H9 (cell line): ENCODE measurements around the gene COMP. TPM values are rescaled to one million over a fixed set of nuclear protein-coding genes. Genes with fewer than 3 reads are reported as not detected.

Experiments
- DNase-seq: peaks from one replicate; pipeline ENCODE4 v3.0.0-alpha.2; 2017
- H2AFZ ChIP-seq: one replicate; pipeline ENCODE4 v1.6.1; 2013; ENCODE audit warnings: mild to moderate bottlenecking, low read length, control low read depth, moderate library complexity
- H2AK5ac ChIP-seq: 2 replicates; pipeline ENCODE4 v1.6.1; 2013; ENCODE audit warnings: low read length, control low read depth, mixed read lengths; ENCODE audit not compliant: insufficient read length
- H2BK120ac ChIP-seq: one replicate; pipeline ENCODE4 v1.6.1; 2013; ENCODE audit warnings: low read depth, mild to moderate bottlenecking, low read length, control low read depth, inconsistent platforms; ENCODE audit not compliant: poor library complexity, severe bottlenecking
- H2BK12ac ChIP-seq: 2 replicates; pipeline ENCODE4 v1.6.1; 2013; ENCODE audit warnings: low read length, control low read depth, mixed read lengths, low read depth; ENCODE audit not compliant: insufficient read length
- H2BK15ac ChIP-seq: 2 replicates; pipeline ENCODE4 v1.6.1; 2013; ENCODE audit warnings: low read depth, low read length, control low read depth
- H2BK20ac ChIP-seq: one replicate; pipeline ENCODE4 v1.6.1; 2013; ENCODE audit warnings: low read depth, mild to moderate bottlenecking, low read length, control low read depth, inconsistent platforms; ENCODE audit not compliant: poor library complexity, severe bottlenecking
- H2BK5ac ChIP-seq: 2 replicates; pipeline ENCODE4 v1.6.1; 2013; ENCODE audit warnings: low read length, control low read depth, mixed read lengths; ENCODE audit not compliant: insufficient read length
- H3K14ac ChIP-seq: 2 replicates; pipeline ENCODE4 v1.6.1; 2013; ENCODE audit warnings: low read length, control low read depth; ENCODE audit not compliant: insufficient read depth
- H3K18ac ChIP-seq: 2 replicates; pipeline ENCODE4 v1.6.1; 2013; ENCODE audit warnings: low read depth, mild to moderate bottlenecking, mixed read lengths, low read length, control low read depth; ENCODE audit not compliant: insufficient read length
- H3K23ac ChIP-seq: 2 replicates; pipeline ENCODE4 v1.6.1; 2013; ENCODE audit warnings: low read length, control low read depth, mixed read lengths, low read depth; ENCODE audit not compliant: insufficient read length
- H3K23me2 ChIP-seq: 2 replicates; pipeline ENCODE4 v1.6.1; 2013; ENCODE audit warnings: low read depth, mild to moderate bottlenecking, mixed read lengths, low read length, control low read depth; ENCODE audit not compliant: insufficient read length, poor library complexity, severe bottlenecking
- H3K27ac ChIP-seq: 2 replicates; pipeline ENCODE4 v1.5.1; 2013; ENCODE audit warnings: low read length, control low read depth, mixed read lengths, low read depth; ENCODE audit not compliant: insufficient read length
- H3K27me3 ChIP-seq: 2 replicates; pipeline ENCODE4 v1.6.1; 2013; ENCODE audit warnings: low read length, control low read depth, inconsistent platforms; ENCODE audit not compliant: insufficient read depth
- H3K4ac ChIP-seq: 2 replicates; pipeline ENCODE4 v1.6.1; 2013; ENCODE audit warnings: low read depth, mild to moderate bottlenecking, control low read depth, inconsistent platforms, low read length, moderate library complexity
- H3K4me1 ChIP-seq: 2 replicates; pipeline ENCODE4 v1.6.1; 2013; ENCODE audit warnings: low read length, control low read depth, inconsistent platforms; ENCODE audit not compliant: insufficient read depth
- H3K4me2 ChIP-seq: 2 replicates; pipeline ENCODE4 v1.6.1; 2013; ENCODE audit warnings: low read length, control low read depth, mixed read lengths; ENCODE audit not compliant: insufficient read length, insufficient read depth
- H3K56ac ChIP-seq: 2 replicates; pipeline ENCODE4 v1.6.1; 2013; ENCODE audit warnings: low read depth, mild to moderate bottlenecking, mixed read lengths, low read length, control low read depth; ENCODE audit not compliant: insufficient read length
- H3K79me1 ChIP-seq: 2 replicates; pipeline ENCODE4 v1.6.1; 2013; ENCODE audit warnings: low read depth, mild to moderate bottlenecking, moderate library complexity, low read length, control low read depth, inconsistent platforms; ENCODE audit not compliant: insufficient read depth, poor library complexity, severe bottlenecking
- H3K79me2 ChIP-seq: 2 replicates; pipeline ENCODE4 v1.6.1; 2013; ENCODE audit warnings: low read length, control low read depth, inconsistent platforms; ENCODE audit not compliant: insufficient read depth
- H3K9ac ChIP-seq: 2 replicates; pipeline ENCODE4 v1.6.1; 2013; ENCODE audit warnings: low read length, control low read depth, mixed read lengths; ENCODE audit not compliant: insufficient read length; ENCODE audit errors: extremely low read depth
- H3K9me3 ChIP-seq: one replicate; pipeline ENCODE4 v1.6.1; 2013; ENCODE audit warnings: low read depth, low read length, inconsistent platforms; ENCODE audit not compliant: control insufficient read depth
- H3T11ph ChIP-seq: one replicate; pipeline ENCODE4 v1.6.1; 2013; ENCODE audit warnings: mild to moderate bottlenecking, low read length, control low read depth, inconsistent platforms
- H4K20me1 ChIP-seq: one replicate; pipeline ENCODE4 v1.6.1; 2013; ENCODE audit not compliant: control insufficient read depth, insufficient read length, insufficient read depth
- H4K5ac ChIP-seq: 2 replicates; pipeline ENCODE4 v1.6.1; 2013; ENCODE audit warnings: low read depth, mild to moderate bottlenecking, mixed read lengths, low read length, control low read depth; ENCODE audit not compliant: insufficient read length
- H4K8ac ChIP-seq: replicated peaks from 2 replicates; pipeline ENCODE4 v1.6.1; 2013; ENCODE audit warnings: low read length, control low read depth, mixed read lengths, low read depth; ENCODE audit not compliant: insufficient read length
- H4K91ac ChIP-seq: 2 replicates; pipeline ENCODE4 v1.6.1; 2013; ENCODE audit warnings: low read depth, mild to moderate bottlenecking, moderate library complexity, mixed read lengths, low read length, control low read depth; ENCODE audit not compliant: insufficient read length
- H3K27ac Mint-ChIP-seq, 3 experiments: 2 replicates in 2 of 3; 3 replicates in 1 of 3; pipeline ENCODE4 v1.8.0; 2020 to 2021; ENCODE audit warnings: mixed read lengths in 3 of 3, mild to moderate bottlenecking in 1 of 3, moderate library complexity in 1 of 3
- H3K27me3 Mint-ChIP-seq: 2 replicates; pipeline ENCODE4 v1.8.0; 2021; ENCODE audit warnings: low read depth, mild to moderate bottlenecking, moderate library complexity, mixed read lengths
- H3K36me3 Mint-ChIP-seq, 3 experiments: 2 replicates in 2 of 3; 3 replicates in 1 of 3; pipeline ENCODE4 v1.8.0; 2020 to 2021; ENCODE audit warnings: low read depth in 3 of 3, mixed read lengths in 3 of 3; ENCODE audit not compliant: insufficient read depth in 1 of 3
- H3K4me1 Mint-ChIP-seq, 2 experiments: 2 replicates each; pipeline ENCODE4 v1.8.0; 2020; ENCODE audit warnings: mixed read lengths in 2 of 2
- H3K4me3 Mint-ChIP-seq, 2 experiments: 2 replicates in 1 of 2; 3 replicates in 1 of 2; pipeline ENCODE4 v1.8.0; 2020 to 2021; ENCODE audit warnings: mild to moderate bottlenecking in 2 of 2, mixed read lengths in 2 of 2, moderate library complexity in 1 of 2
- H3K9me3 Mint-ChIP-seq, 2 experiments: 2 replicates in 1 of 2; 3 replicates in 1 of 2; pipeline ENCODE4 v1.8.0; 2020; ENCODE audit warnings: mild to moderate bottlenecking in 2 of 2, mixed read lengths in 2 of 2, moderate library complexity in 1 of 2
- WGBS: extraction: QIAGEN DNeasy Blood & Tissue Kit; methylation state at CpG from one replicate; pipeline ENCODE4 v1.1.7; 2013; ENCODE audit warnings: missing lambda C conversion rate, low lambda C conversion rate, mixed read lengths; ENCODE audit not compliant: insufficient read length; ENCODE audit errors: extremely low coverage; 5-methylcytosine and 5-hydroxymethylcytosine counted together
- total RNA-seq: library from RNA; stranded (reverse); gene quantifications from 2 replicates; pipeline ENCODE4 v1.2.1, GENCODE V29; 2021
- TF ChIP-seq, protein P1 (sequence below): fragments of 200-600 bp; sonication (generic); conservative IDR thresholded peaks from 3 replicates; pipeline ENCODE4 v1.8.0; 2021; ENCODE audit warnings: antibody characterized with exemption, mild to moderate bottlenecking

The COMP gene
- total RNA-seq, 1 experiment from 2014 or later, result 0.15 TPM

DNA sequence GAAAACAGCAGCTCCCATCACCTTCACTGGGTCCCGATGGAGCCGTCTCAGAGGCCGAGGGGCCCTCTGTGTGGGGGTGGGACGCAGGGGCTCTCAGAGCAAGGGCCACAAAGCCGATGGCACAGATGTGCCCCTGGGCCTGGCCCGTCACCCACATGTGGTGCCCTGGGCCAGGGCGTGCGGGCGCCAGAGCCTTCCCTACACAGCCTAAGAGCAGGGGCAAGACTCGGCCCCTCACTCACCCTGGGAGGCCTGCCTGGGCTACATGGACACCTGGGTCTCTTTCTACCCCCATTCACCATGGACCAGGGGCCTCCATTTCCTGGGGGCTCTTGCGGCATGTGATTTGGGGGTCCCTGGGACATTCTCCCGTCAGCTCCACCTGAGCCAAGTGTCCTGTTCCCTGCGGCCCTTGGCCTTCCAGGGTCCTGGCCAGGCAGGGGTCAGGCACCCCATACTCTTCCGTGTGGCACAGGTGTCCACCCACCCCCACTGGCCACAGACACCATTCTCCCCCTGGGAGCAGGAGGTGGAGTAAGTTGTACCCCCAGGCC lies 10.0 kb downstream of the COMP start:
- Histone ChIP-seq H4K20me1 (no peaks in the 10 kb centered on the region), H3K4me2 (no peak overlapping the region), H3K4me1 (no peaks in the 10 kb centered on the region), H3K56ac (no peak overlapping the region), H3K27ac (no peak overlapping the region), H3T11ph (no peak overlapping the region), H3K79me1 (no peaks in the 10 kb centered on the region), H3K18ac (no peak overlapping the region), H3K23ac (no peak overlapping the region), H3K14ac (no peak overlapping the region), H4K5ac (no peak overlapping the region), H3K9ac (no peak overlapping the region), H3K23me2 (peaks cover 7% of the 10 kb centered on the region), H4K8ac (no peak overlapping the region), H2BK20ac (no peak overlapping the region), H3K4ac (no peak overlapping the region), H2AFZ (no peak overlapping the region), H2BK12ac (no peak overlapping the region), H2BK120ac (no peak overlapping the region), H3K27me3 (peaks cover 66% of the 10 kb centered on the region), H2BK5ac (no peak overlapping the region), H2BK15ac (no peak overlapping the region), H2AK5ac (no peak overlapping the region), H4K91ac (no peak overlapping the region), H3K9me3 (no peaks in the 10 kb centered on the region), H3K79me2 (no peaks in the 10 kb centered on the region)
- Mint-ChIP-seq H3K9me3 (no peaks in the 10 kb centered on the region; a peak in 1 of 5 replicates), H3K4me3 (no peak overlapping the region), H3K27ac (no peak overlapping the region), H3K27me3 (peaks cover 98% of the 10 kb centered on the region), H3K4me1 (peaks cover 9 to 21% of the 10 kb centered on the region in 2 experiments), H3K36me3 (no peaks in the 10 kb centered on the region)
- no CpG with 5 or more reads among the region's 14 CpGs for WGBS
- DNase-seq, result no peak
- TF ChIP-seq, protein P1, sequence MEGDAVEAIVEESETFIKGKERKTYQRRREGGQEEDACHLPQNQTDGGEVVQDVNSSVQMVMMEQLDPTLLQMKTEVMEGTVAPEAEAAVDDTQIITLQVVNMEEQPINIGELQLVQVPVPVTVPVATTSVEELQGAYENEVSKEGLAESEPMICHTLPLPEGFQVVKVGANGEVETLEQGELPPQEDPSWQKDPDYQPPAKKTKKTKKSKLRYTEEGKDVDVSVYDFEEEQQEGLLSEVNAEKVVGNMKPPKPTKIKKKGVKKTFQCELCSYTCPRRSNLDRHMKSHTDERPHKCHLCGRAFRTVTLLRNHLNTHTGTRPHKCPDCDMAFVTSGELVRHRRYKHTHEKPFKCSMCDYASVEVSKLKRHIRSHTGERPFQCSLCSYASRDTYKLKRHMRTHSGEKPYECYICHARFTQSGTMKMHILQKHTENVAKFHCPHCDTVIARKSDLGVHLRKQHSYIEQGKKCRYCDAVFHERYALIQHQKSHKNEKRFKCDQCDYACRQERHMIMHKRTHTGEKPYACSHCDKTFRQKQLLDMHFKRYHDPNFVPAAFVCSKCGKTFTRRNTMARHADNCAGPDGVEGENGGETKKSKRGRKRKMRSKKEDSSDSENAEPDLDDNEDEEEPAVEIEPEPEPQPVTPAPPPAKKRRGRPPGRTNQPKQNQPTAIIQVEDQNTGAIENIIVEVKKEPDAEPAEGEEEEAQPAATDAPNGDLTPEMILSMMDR, result no peak
